K562 (cell line): Measurements from ENCODE around the gene TMEM184A. TPM values are rescaled to one million over a fixed set of nuclear protein-coding genes. Genes with fewer than 3 reads are reported as not detected.

Source experiments
- ATAC-seq: fragments of 200-7000 bp; cut with Tn5 transposase; 3 replicates; pipeline ENCODE4 v1.9.1; 2020; ENCODE audit warnings: moderate library complexity
- BruUV-seq: library from RNA; stranded (reverse); fragments of 400-500 nt; replicated peaks from 2 replicates; lab custom pipeline; 2021; lab: Mats Ljungman, UMichigan
- CTCF ChIA-PET: fragments of 300-600 bp; formaldehyde crosslinking; extraction: SDS; loops from one replicate; lab custom pipeline; 2021; ENCODE audit warnings: low intra/inter-chr PET ratio; lab: Yijun Ruan, JAX
- POLR2A ChIA-PET: fragments of 300-600, 350-650 bp; sonication (Branson Sonifier 250); formaldehyde crosslinking; extraction: SDS; loops from one replicate; lab custom pipeline; 2021; ENCODE audit warnings: antibody characterized with exemption, inconsistent platforms; lab: Yijun Ruan, JAX
- DNase-seq, 4 experiments: peaks; one replicate each; pipeline versions ENCODE4 v3.0.0 to v3.0.0-alpha.2; 2011 to 2018; ENCODE audit warnings: low spot score in 3 of 4, mixed read lengths in 3 of 4; ENCODE audit errors: extremely low read depth in 1 of 4
- FAIRE-seq: peaks from 2 replicates; lab custom pipeline; 2011; peaks lifted over from hg19 to GRCh38; lab: Jason Lieb, UNC
- H2AFZ ChIP-seq: 2 replicates; pipeline ENCODE4 v1.6.0; 2011; ENCODE audit warnings: low read depth, low read length, control low read depth, inconsistent platforms
- H3K27ac ChIP-seq: fragments of 200-600 bp; 3 replicates; pipeline ENCODE4 v1.8.0; 2011; ENCODE audit warnings: low read depth, mild to moderate bottlenecking, control low read depth, inconsistent platforms, low read length, moderate library complexity, mixed read lengths; ENCODE audit errors: extremely low read depth
- H3K27me3 ChIP-seq, 2 experiments: fragments of 300-600 bp in 1 of 2; 2 replicates in 1 of 2; 3 replicates in 1 of 2; pipeline versions ENCODE4 v1.6.0 to v1.8.0; 2011; ENCODE audit warnings: inconsistent platforms in 2 of 2, low read length in 2 of 2, mild to moderate bottlenecking in 1 of 2, mixed read lengths in 1 of 2, moderate library complexity in 1 of 2; ENCODE audit not compliant: control insufficient read depth in 2 of 2, insufficient read depth in 2 of 2
- H3K36me3 ChIP-seq: fragments of 300-600 bp; 3 replicates; pipeline ENCODE4 v1.8.0; 2011; ENCODE audit warnings: mild to moderate bottlenecking, low read length, inconsistent platforms; ENCODE audit not compliant: control insufficient read depth, insufficient read depth
- H3K4me1 ChIP-seq, 2 experiments: fragments of 200-600 bp in 1 of 2; replicated peaks in 1 of 2; 2 replicates in 1 of 2; 3 replicates in 1 of 2; pipeline versions ENCODE4 v1.5.1 to v1.8.0; 2011; ENCODE audit warnings: inconsistent platforms in 2 of 2, low read length in 2 of 2, mild to moderate bottlenecking in 1 of 2, mixed read lengths in 1 of 2, moderate library complexity in 1 of 2; ENCODE audit not compliant: control insufficient read depth in 2 of 2, insufficient read depth in 2 of 2
- H3K4me2 ChIP-seq: 2 replicates; pipeline ENCODE4 v1.6.1; 2011; ENCODE audit warnings: low read length, control low read depth, inconsistent platforms, mixed read lengths; ENCODE audit not compliant: insufficient read depth
- H3K4me3 ChIP-seq: fragments of 200-600 bp; sonication (generic), shearing (Covaris generic); 2 replicates; pipeline ENCODE4 v1.5.1; 2016; ENCODE audit warnings: control low read depth, inconsistent platforms
- H3K79me2 ChIP-seq: fragments of 200-600 bp; 3 replicates; pipeline ENCODE4 v1.8.0; 2011; ENCODE audit warnings: low read length, inconsistent platforms; ENCODE audit not compliant: control insufficient read depth, insufficient read depth
- H3K9ac ChIP-seq, 2 experiments: 2 replicates each; pipeline versions ENCODE4 v1.6.0 to v1.6.1; 2011; ENCODE audit warnings: low read depth in 2 of 2, low read length in 2 of 2, control low read depth in 1 of 2, inconsistent platforms in 1 of 2, mild to moderate bottlenecking in 1 of 2, mixed read lengths in 1 of 2; ENCODE audit not compliant: insufficient read depth in 1 of 2
- H3K9me1 ChIP-seq: one replicate; pipeline ENCODE4 v1.6.0; 2011; ENCODE audit warnings: inconsistent platforms, mild to moderate bottlenecking, low read length, moderate library complexity; ENCODE audit not compliant: control insufficient read depth, insufficient read depth
- H3K9me3 ChIP-seq: replicated peaks from 2 replicates; pipeline ENCODE4 v1.5.1; 2011; ENCODE audit warnings: low read depth, low read length, inconsistent platforms; ENCODE audit not compliant: control insufficient read depth, insufficient read depth
- H4K20me1 ChIP-seq: replicated peaks from 2 replicates; pipeline ENCODE4 v1.6.1; 2011; ENCODE audit warnings: low read length, inconsistent platforms, mixed read lengths; ENCODE audit not compliant: control insufficient read depth, insufficient read depth
- CEBPB ChIP-seq: fragments of 450-650 bp; IDR thresholded peaks from 2 replicates; pipeline ENCODE4 v1.6.1; 2016; ENCODE audit warnings: missing genetic modification characterization, missing compliant biosample characterization
- CTCFL ChIP-seq: IDR thresholded peaks from 2 replicates; pipeline ENCODE4 v1.6.1; 2011; ENCODE audit warnings: borderline replicate concordance, low read depth, mild to moderate bottlenecking, moderate library complexity, low read length; ENCODE audit not compliant: insufficient read depth, poor library complexity, severe bottlenecking
- ETV5 ChIP-seq: sonication (generic); formaldehyde crosslinking; IDR thresholded peaks from 2 replicates; pipeline ENCODE4 v1.4.0; 2020; ENCODE audit warnings: low read depth, mild to moderate bottlenecking, missing genetic modification reagents
- FOS ChIP-seq: IDR thresholded peaks from 3 replicates; pipeline ENCODE4 v1.6.1; 2011; ENCODE audit not compliant: insufficient read length; ENCODE audit errors: extremely low read depth
- GATAD2B ChIP-seq: fragments of 450-650 bp; IDR thresholded peaks from 2 replicates; pipeline ENCODE4 v1.6.1; 2017; ENCODE audit warnings: mild to moderate bottlenecking, borderline replicate concordance
- NEUROD1 ChIP-seq: fragments of 150-350 bp; IDR thresholded peaks from 2 replicates; pipeline ENCODE4 v1.6.1; 2014; ENCODE audit warnings: borderline replicate concordance, low read length, low read depth; ENCODE audit not compliant: partially characterized antibody
- PTBP1 ChIP-seq: fragments of 200-400 bp; formaldehyde crosslinking; IDR thresholded peaks from 2 replicates; pipeline ENCODE4 v1.6.1; 2017; ENCODE audit warnings: low read depth, low read length
- SLC30A9 ChIP-seq: fragments of 250-450 bp; sonication (Bioruptor Pico); IDR thresholded peaks from 2 replicates; pipeline ENCODE4 v1.8.0; 2022; ENCODE audit warnings: mild to moderate bottlenecking, moderate library complexity
- SMC3 ChIP-seq: conservative IDR thresholded peaks from 2 replicates; pipeline ENCODE4 v1.6.1; 2011; ENCODE audit warnings: low read depth, low read length, improper control_type of control experiment; ENCODE audit not compliant: insufficient read depth
- THRAP3 ChIP-seq: fragments of 450-650 bp; IDR thresholded peaks from 2 replicates; pipeline ENCODE4 v1.6.1; 2016; ENCODE audit warnings: mild to moderate bottlenecking, inconsistent platforms, borderline replicate concordance
- VEZF1 ChIP-seq: fragments of 200-800 bp; sonication (Bioruptor generic); IDR thresholded peaks from 2 replicates; pipeline ENCODE4 v1.6.1; 2017; ENCODE audit warnings: missing genetic modification characterization, missing compliant biosample characterization
- ZBTB1 ChIP-seq: sonication (generic); formaldehyde crosslinking; IDR thresholded peaks from 2 replicates; pipeline ENCODE4 v1.8.1; 2023; ENCODE audit warnings: missing genetic modification reagents, low read depth, mild to moderate bottlenecking, borderline replicate concordance
- ZBTB9 ChIP-seq: fragments of 450-650 bp; formaldehyde crosslinking; IDR thresholded peaks from 2 replicates; pipeline ENCODE4 v1.4.0; 2020; ENCODE audit warnings: mild to moderate bottlenecking, moderate library complexity
- ZFP91 ChIP-seq: sonication (generic); formaldehyde crosslinking; IDR thresholded peaks from 2 replicates; pipeline ENCODE4 v1.8.0; 2022; ENCODE audit warnings: mild to moderate bottlenecking, missing genetic modification reagents
- ZFPM2 ChIP-seq: fragments of 250-450 bp; sonication (Bioruptor Pico); IDR thresholded peaks from 2 replicates; pipeline ENCODE4 v1.5.1; 2022; ENCODE audit warnings: mild to moderate bottlenecking
- WGBS: fragments of 100-300 bp; shearing (Covaris generic); methylation state at CpG from one replicate; pipeline ENCODE4 v1.1.6; 2016; ENCODE audit warnings: low coverage, mixed read lengths; ENCODE audit not compliant: insufficient coverage; ENCODE audit errors: missing lambda C conversion rate; 5-methylcytosine and 5-hydroxymethylcytosine counted together
- in situ Hi-C: fragments of 300-500 bp; cut with MboI; formaldehyde crosslinking; loops from 4 replicates; pipeline ENCODE4 v1.15.0; 2018; ENCODE audit warnings: inconsistent platforms, mixed read lengths
- intact Hi-C: fragments of 100-400 bp; cut with micrococcal nuclease; formaldehyde crosslinking; loops from 2 replicates; pipeline ENCODE4 v1.14.2; 2022
- polyA plus RNA-seq, 8 experiments: library from polyadenylated mRNA; depleted of rRNA in 4 of 8; stranded (reverse) in 5 of 8; unstranded in 3 of 8; fragments of >200 nt; fragmentation: Nextera tagmentation in 2 of 8; fragmentation: Illumina TruSeq in 1 of 8; extraction: Ambion mirVana in 2 of 8; extraction: Trizol in 1 of 8; gene quantifications; 2 replicates each; pipeline versions ENCODE4 v1.2.1 to v1.2.3, GENCODE V29; 2011 to 2014; ENCODE audit warnings: inconsistent platforms in 1 of 8, missing spikeins in 1 of 8
- total RNA-seq, 7 experiments: library from RNA; depleted of rRNA in 6 of 7; stranded (reverse); fragments of >200 nt in 6 of 7; fragmentation: Illumina TruSeq in 2 of 7; extraction: Trizol in 2 of 7; gene quantifications; 2 replicates each; pipeline versions ENCODE4 v1.2.1 to v1.2.3, GENCODE V29; 2011 to 2021; ENCODE audit warnings: low replicate concordance in 1 of 7

Gene TMEM184A
- total and polyA plus RNA-seq, 9 of the 15 experiments (the other 6 are each of a cell fraction or from before 2014, with no cell fraction given) = 0.10 to 0.18 (median 0.11) TPM; not detected in 6

- Histone ChIP-seq H3K36me3 (no peaks in the 10 kb centered on the region), H3K4me3 (no peak overlapping the region), H2AFZ (no peak overlapping the region), H3K79me2 (no peaks in the 10 kb centered on the region), H3K27me3 (peaks cover 51 to 75% of the 10 kb centered on the region in 2 experiments; a peak in 4 of 5 replicates), H4K20me1 (0 out of 2 replicates have a peak, but pooled peaks cover 11% of the 10 kb centered on the region), H3K9me3 (no peaks in the 10 kb centered on the region), H3K9ac (no peak overlapping the region), H3K9me1 (no peaks in the 10 kb centered on the region), H3K4me1 (peaks cover 0 to 15% of the 10 kb centered on the region in 2 experiments; a peak in 3 of 5 replicates), H3K27ac (no peak overlapping the region), H3K4me2 (no peak overlapping the region)
- intact Hi-C loops (no loop called here), in situ Hi-C loops (no loop called here)
- WGBS = 3% methylated on average over 18 of the region's 19 CpGs
- ATAC-seq (peak; percentile 89), FAIRE-seq (no peak), DNase-seq (peak; percentile 45 to 54 (median 50))
- CTCF ChIA-PET = no interaction called here
- no TSS peak for BruUV-seq
- POLR2A ChIA-PET = no interaction called here
- no peak for TF ChIP-seq ZBTB1 (CRISPR knock-in tag)
- TF ChIP-seq ZFP91 = no peak
- TF ChIP-seq CTCFL = peak; percentile 54
- TF ChIP-seq THRAP3 = no peak
- no peak for TF ChIP-seq GATAD2B
- TF ChIP-seq SMC3 = 0 out of 2 replicates have a peak, but pooled peaks have one; percentile 16
- no peak for TF ChIP-seq NEUROD1
- no peak for TF ChIP-seq CEBPB (tag)
- no peak for TF ChIP-seq ZFPM2 (CRISPR knock-in tag)
- no peak for TF ChIP-seq ETV5 (CRISPR knock-in tag)
- no peak for TF ChIP-seq ZBTB9 (CRISPR knock-in tag)
- TF ChIP-seq SLC30A9 (CRISPR knock-in tag) = no peak
- TF ChIP-seq VEZF1 (CRISPR knock-in tag) = no peak
- TF ChIP-seq PTBP1 = no peak
- no peak for TF ChIP-seq FOS
These were observed 37.3 kb upstream of the TMEM184A start for GRCh38 chr7:1593091-1593866.
